Stimulated activated CD8-positive, alpha-beta memory T cell treated with anti-CD3 and anti-CD28 coated beads, Interleukin-15, amount 100 ng/mL, for 1 hour (primary cell): ENCODE results near the gene PTPRD.
"Not testable (repeated sequence)": the region's sequence is repeated elsewhere in the genome, so short reads cannot be mapped to it uniquely, and the experiment has no call there.

ENCODE experiments used
- DNase-seq: peaks from one replicate; pipeline ENCODE4 v3.0.0-alpha.2; 2020; ENCODE audit warnings: low read depth

The PTPRD gene

GRCh38 chr9:9498846-9499245 lies 1114.0 kb downstream of the PTPRD start:
- no peak for DNase-seq

- no peak for DNase-seq
These were observed 1114.7 kb downstream of the PTPRD start for GRCh38 chr9:9498128-9498527.

GRCh38 chr9:9494336-9494735 lies 1118.5 kb downstream of the PTPRD start:
- DNase-seq: no peak

GRCh38 chr9:9492506-9492905 lies 1120.3 kb downstream of the PTPRD start:
- DNase-seq: no peak

GRCh38 chr9:9489183-9489582 lies 1123.6 kb downstream of the PTPRD start:
- no peak for DNase-seq

- DNase-seq: no peak
These were observed 1129.6 kb downstream of the PTPRD start for GRCh38 chr9:9483175-9483574.

GRCh38 chr9:9478741-9479140 lies 1134.1 kb downstream of the PTPRD start:
- no peak for DNase-seq

- no peak for DNase-seq
These were observed 1143.5 kb downstream of the PTPRD start for GRCh38 chr9:9469271-9469670.

- DNase-seq: not testable (repeated sequence)
These were observed 1170.9 kb downstream of the PTPRD start for GRCh38 chr9:9441874-9442273.

GRCh38 chr9:9437641-9438040 lies 1175.2 kb downstream of the PTPRD start:
- DNase-seq: no peak

GRCh38 chr9:9426454-9426853 lies 1186.3 kb downstream of the PTPRD start:
- not testable (repeated sequence) for DNase-seq

GRCh38 chr9:9412241-9412640 lies 1200.6 kb downstream of the PTPRD start:
- DNase-seq: no peak

GRCh38 chr9:9410736-9411135 lies 1202.1 kb downstream of the PTPRD start:
- DNase-seq: no peak

GRCh38 chr9:9399982-9400381 lies 1212.8 kb downstream of the PTPRD start:
- DNase-seq: no peak

GRCh38 chr9:9396518-9396917 lies 1216.3 kb downstream of the PTPRD start:
- DNase-seq: no peak

GRCh38 chr9:9395539-9395938 lies 1217.3 kb downstream of the PTPRD start:
- no peak for DNase-seq

- DNase-seq: no peak
These were observed 1220.0 kb downstream of the PTPRD start for GRCh38 chr9:9392755-9393154.

- no peak for DNase-seq
These were observed 1222.9 kb downstream of the PTPRD start for GRCh38 chr9:9389904-9390303.

GRCh38 chr9:9387511-9388115 lies 1225.2 kb downstream of the PTPRD start:
- DNase-seq: no peak

- DNase-seq: no peak
These were observed 1250.5 kb downstream of the PTPRD start for GRCh38 chr9:9362332-9362731.

- no peak for DNase-seq
These were observed 1259.8 kb downstream of the PTPRD start for GRCh38 chr9:9352877-9353481.

- DNase-seq: no peak
These were observed 1271.6 kb downstream of the PTPRD start for GRCh38 chr9:9341203-9341602.

- DNase-seq: no peak
These were observed 1275.7 kb downstream of the PTPRD start for GRCh38 chr9:9337129-9337528.

GRCh38 chr9:9326749-9327148 lies 1286.1 kb downstream of the PTPRD start:
- DNase-seq: no peak
